Astrocyte (in vitro differentiated cells and primary cell): ENCODE data around the gene SPEM3. TPM values are rescaled to one million over a fixed set of nuclear protein-coding genes. Genes with fewer than 3 reads are reported as not detected.
"Not testable (repeated sequence)": the region's sequence is repeated elsewhere in the genome, so short reads cannot be mapped to it uniquely, and the experiment has no call there.

Experiments
- DNase-seq: peaks from one replicate; pipeline ENCODE4 v3.0.0-alpha.2; 2010; ENCODE audit warnings: low read depth
- FAIRE-seq: peaks from 2 replicates; lab custom pipeline; 2011; peaks lifted over from hg19 to GRCh38; lab: Jason Lieb, UNC
- H2AFZ ChIP-seq: 2 replicates; pipeline ENCODE4 v1.6.0; 2012; ENCODE audit warnings: low read depth, low read length, inconsistent platforms
- H3K27ac ChIP-seq: 2 replicates; pipeline ENCODE4 v1.5.1; 2011; ENCODE audit warnings: low read depth, low read length, inconsistent platforms
- H3K27me3 ChIP-seq: 2 replicates; pipeline ENCODE4 v1.6.0; 2011; ENCODE audit warnings: low read length, inconsistent platforms; ENCODE audit not compliant: insufficient read depth
- H3K36me3 ChIP-seq: 2 replicates; pipeline ENCODE4 v1.5.1; 2011; ENCODE audit warnings: low read length, inconsistent platforms; ENCODE audit not compliant: insufficient read depth
- H3K4me1 ChIP-seq: 2 replicates; pipeline ENCODE4 v1.5.1; 2011; ENCODE audit warnings: low read length, inconsistent platforms; ENCODE audit not compliant: insufficient read depth
- H3K4me2 ChIP-seq: 2 replicates; pipeline ENCODE4 v1.6.0; 2012; ENCODE audit warnings: low read length, inconsistent platforms
- H3K4me3 ChIP-seq: 2 replicates; pipeline ENCODE4 v1.5.1; 2011; ENCODE audit warnings: low read depth, mild to moderate bottlenecking, low read length, inconsistent platforms; ENCODE audit not compliant: insufficient read depth
- H3K79me2 ChIP-seq: 2 replicates; pipeline ENCODE4 v1.6.0; 2012; ENCODE audit warnings: mild to moderate bottlenecking, low read length, inconsistent platforms; ENCODE audit not compliant: insufficient read depth
- H3K9ac ChIP-seq: 2 replicates; pipeline ENCODE4 v1.6.0; 2012; ENCODE audit warnings: mild to moderate bottlenecking, low read length, inconsistent platforms
- H3K9me3 ChIP-seq: 2 replicates; pipeline ENCODE4 v1.5.1; 2012; ENCODE audit warnings: low read depth, mild to moderate bottlenecking, low read length, inconsistent platforms; ENCODE audit not compliant: insufficient read depth
- H4K20me1 ChIP-seq: 2 replicates; pipeline ENCODE4 v1.6.0; 2012; ENCODE audit warnings: low read length, inconsistent platforms; ENCODE audit not compliant: insufficient read depth
- H3K27ac Mint-ChIP-seq: one replicate; pipeline ENCODE4 v1.8.0; 2021; ENCODE audit warnings: mild to moderate bottlenecking, mixed read lengths; ENCODE audit not compliant: unreplicated experiment
- H3K27me3 Mint-ChIP-seq: one replicate; pipeline ENCODE4 v1.8.0; 2021; ENCODE audit warnings: low read depth, mixed read lengths; ENCODE audit not compliant: unreplicated experiment
- H3K36me3 Mint-ChIP-seq: one replicate; pipeline ENCODE4 v1.8.0; 2021; ENCODE audit warnings: low read depth, mixed read lengths; ENCODE audit not compliant: unreplicated experiment
- H3K4me1 Mint-ChIP-seq: one replicate; pipeline ENCODE4 v1.8.0; 2021; ENCODE audit warnings: low read depth, mixed read lengths; ENCODE audit not compliant: unreplicated experiment
- H3K4me3 Mint-ChIP-seq: one replicate; pipeline ENCODE4 v1.8.0; 2021; ENCODE audit warnings: mild to moderate bottlenecking, moderate library complexity, mixed read lengths; ENCODE audit not compliant: unreplicated experiment
- H3K9me3 Mint-ChIP-seq: one replicate; pipeline ENCODE4 v1.8.0; 2021; ENCODE audit warnings: mild to moderate bottlenecking, mixed read lengths; ENCODE audit not compliant: unreplicated experiment
- EZH2 ChIP-seq: IDR thresholded peaks from 2 replicates; pipeline ENCODE4 v1.6.1; 2012; ENCODE audit warnings: mild to moderate bottlenecking, low read length, inconsistent platforms; ENCODE audit not compliant: insufficient read depth
- total RNA-seq: library from RNA; stranded (reverse); gene quantifications from 2 replicates; pipeline ENCODE4 v1.2.1, GENCODE V29; 2021
- TF ChIP-seq, protein P1 (sequence below): IDR thresholded peaks from 2 replicates; pipeline ENCODE4 v1.5.1; 2011; ENCODE audit warnings: low read depth, mild to moderate bottlenecking, inconsistent platforms, low read length, moderate library complexity; ENCODE audit not compliant: insufficient read depth

Gene SPEM3
- total RNA-seq, 1 donor from 2014 or later: not detected

DNA sequence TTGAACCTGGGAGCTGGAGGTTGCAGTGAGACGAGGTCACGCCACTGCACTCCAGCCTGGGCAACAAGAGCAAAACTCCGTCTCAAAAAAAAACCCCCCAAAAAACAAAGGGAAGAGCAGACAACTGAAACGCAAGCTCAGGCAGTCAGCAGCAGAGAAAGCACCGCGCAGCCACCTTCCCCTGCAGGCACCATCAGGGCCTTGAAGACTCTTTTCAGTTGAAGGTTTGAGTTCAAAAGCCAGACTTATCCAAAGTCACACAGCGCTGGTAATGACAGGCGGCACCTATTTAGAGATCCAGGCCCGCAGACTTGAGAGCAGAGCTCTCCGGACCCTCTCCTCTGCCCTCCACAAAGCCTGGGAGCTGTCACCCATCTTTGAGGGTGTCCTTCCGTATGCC, 39.6 kb downstream of the SPEM3 start:
- Histone ChIP-seq H3K4me2 (no peak overlapping the region), H3K36me3 (peaks cover 3% of the 10 kb centered on the region), H3K79me2 (peaks cover 57% of the 10 kb centered on the region), H3K4me1 (peaks cover 7% of the 10 kb centered on the region), H3K9me3 (no peaks in the 10 kb centered on the region), H2AFZ (no peak overlapping the region), H3K27me3 (no peaks in the 10 kb centered on the region), H3K27ac (no peak overlapping the region), H4K20me1 (peaks cover 58% of the 10 kb centered on the region), H3K9ac (no peak overlapping the region), H3K4me3 (no peak overlapping the region)
- FAIRE-seq (no peak), DNase-seq (no peak)
- Mint-ChIP-seq H3K4me3 (no peak overlapping the region), H3K36me3 (peaks cover 9% of the 10 kb centered on the region), H3K4me1 (peaks cover 9% of the 10 kb centered on the region), H3K27me3 (no peaks in the 10 kb centered on the region), H3K9me3 (no peaks in the 10 kb centered on the region), H3K27ac (no peak overlapping the region)
- no peak for TF ChIP-seq EZH2
- TF ChIP-seq, protein P1, sequence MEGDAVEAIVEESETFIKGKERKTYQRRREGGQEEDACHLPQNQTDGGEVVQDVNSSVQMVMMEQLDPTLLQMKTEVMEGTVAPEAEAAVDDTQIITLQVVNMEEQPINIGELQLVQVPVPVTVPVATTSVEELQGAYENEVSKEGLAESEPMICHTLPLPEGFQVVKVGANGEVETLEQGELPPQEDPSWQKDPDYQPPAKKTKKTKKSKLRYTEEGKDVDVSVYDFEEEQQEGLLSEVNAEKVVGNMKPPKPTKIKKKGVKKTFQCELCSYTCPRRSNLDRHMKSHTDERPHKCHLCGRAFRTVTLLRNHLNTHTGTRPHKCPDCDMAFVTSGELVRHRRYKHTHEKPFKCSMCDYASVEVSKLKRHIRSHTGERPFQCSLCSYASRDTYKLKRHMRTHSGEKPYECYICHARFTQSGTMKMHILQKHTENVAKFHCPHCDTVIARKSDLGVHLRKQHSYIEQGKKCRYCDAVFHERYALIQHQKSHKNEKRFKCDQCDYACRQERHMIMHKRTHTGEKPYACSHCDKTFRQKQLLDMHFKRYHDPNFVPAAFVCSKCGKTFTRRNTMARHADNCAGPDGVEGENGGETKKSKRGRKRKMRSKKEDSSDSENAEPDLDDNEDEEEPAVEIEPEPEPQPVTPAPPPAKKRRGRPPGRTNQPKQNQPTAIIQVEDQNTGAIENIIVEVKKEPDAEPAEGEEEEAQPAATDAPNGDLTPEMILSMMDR: no peak

DNA sequence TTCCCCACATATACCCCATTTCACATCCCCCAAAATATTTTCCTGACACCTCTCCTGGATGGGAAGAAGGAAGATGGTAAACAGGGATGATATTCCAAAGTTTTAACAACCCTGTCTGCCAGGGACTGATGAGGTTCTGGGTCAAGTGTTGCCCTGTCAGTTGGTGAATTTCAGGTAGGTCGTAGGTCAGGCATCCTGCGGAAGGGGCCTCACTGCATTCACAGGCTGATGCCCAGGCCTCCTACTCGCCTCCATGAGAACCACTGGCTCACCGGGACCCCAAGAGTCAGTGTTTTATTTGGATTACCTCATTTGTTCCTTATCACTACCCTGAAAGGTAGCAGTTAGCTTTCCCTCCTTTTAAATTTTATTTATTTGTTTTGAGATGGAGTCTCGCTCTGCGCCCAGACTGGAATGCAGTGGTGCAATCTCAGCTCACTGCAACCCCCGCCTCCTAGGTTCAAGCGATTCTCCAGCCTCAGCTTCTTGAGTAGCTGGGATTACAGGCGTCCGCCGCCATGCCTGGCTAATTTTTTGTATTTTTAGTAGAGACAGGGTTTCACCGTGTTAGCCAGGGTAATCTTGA, 40.2 kb downstream of the SPEM3 start:
- Histone ChIP-seq H3K27me3 (no peaks in the 10 kb centered on the region), H3K36me3 (peaks cover under 1% of the 10 kb centered on the region), H3K4me2 (no peak overlapping the region), H3K4me3 (no peak overlapping the region), H3K9me3 (no peaks in the 10 kb centered on the region), H3K27ac (no peak overlapping the region), H3K79me2 (peaks cover 63% of the 10 kb centered on the region), H3K4me1 (peaks cover 7% of the 10 kb centered on the region), H2AFZ (no peak overlapping the region), H3K9ac (no peak overlapping the region), H4K20me1 (peaks cover 60% of the 10 kb centered on the region)
- DNase-seq (no peak), FAIRE-seq (no peak)
- no peaks in the 10 kb centered on the region for H3K9me3 Mint-ChIP-seq
- peaks cover 8% of the 10 kb centered on the region for H3K36me3 Mint-ChIP-seq
- H3K4me3 Mint-ChIP-seq: no peak overlapping the region
- H3K4me1 Mint-ChIP-seq: peaks cover 9% of the 10 kb centered on the region
- no peak for TF ChIP-seq EZH2
- TF ChIP-seq, protein P1: no peak
- H3K27me3 Mint-ChIP-seq: no peaks in the 10 kb centered on the region
- no peak overlapping the region for H3K27ac Mint-ChIP-seq

DNA sequence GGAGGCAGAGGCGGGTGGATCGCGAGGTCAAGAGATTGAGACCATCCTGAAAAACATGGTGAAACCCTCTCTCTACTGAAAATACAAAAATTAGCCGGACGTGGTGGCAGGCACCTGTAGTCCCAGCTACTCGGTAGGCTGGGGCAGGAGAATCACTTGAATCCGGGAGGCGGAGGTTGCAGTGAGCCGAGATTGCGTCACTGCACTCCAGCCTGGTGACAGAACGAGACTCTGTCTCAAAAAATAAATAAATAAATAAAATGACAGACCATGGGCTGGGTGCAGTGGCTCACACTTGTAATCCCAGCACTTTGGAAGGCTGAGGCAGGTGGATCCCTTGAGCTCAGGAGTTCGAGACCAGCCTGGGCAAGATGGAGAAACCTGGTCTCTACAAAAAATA, 41.2 kb downstream of the SPEM3 start:
- H3K4me3 Mint-ChIP-seq, H3K27ac Mint-ChIP-seq: not testable (repeated sequence)
- peaks cover 72% of the 10 kb centered on the region for H3K79me2 ChIP-seq

DNA sequence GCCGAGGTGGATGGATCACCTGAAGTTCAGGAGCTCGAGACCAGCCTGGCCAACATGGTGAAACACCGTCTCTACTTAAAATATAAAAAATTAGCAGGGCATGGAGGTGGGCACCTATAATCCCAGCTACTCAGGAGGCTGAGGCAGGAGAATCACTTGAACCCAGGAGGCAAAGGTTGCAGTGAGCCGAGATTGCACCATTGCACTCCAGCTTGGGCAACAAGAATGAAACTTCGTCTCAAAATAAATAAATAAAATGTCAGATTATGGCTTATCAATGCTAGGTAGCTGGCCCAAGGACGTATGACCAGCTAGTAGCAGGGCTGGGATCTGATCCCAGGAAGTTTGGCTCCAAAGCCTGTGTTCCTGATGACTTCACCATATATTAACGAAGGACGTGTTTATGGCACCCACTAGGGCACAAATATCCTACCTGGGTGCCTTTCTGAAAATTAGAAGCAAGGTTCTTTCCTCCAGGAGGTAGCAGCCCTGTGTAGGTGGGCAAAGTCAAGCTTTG, 41.9 kb downstream of the SPEM3 start:
- not testable (repeated sequence) for H3K27me3 ChIP-seq, H3K9me3 Mint-ChIP-seq, H3K36me3 ChIP-seq, H3K9me3 ChIP-seq, H3K27ac ChIP-seq, H3K27me3 Mint-ChIP-seq, H3K4me1 Mint-ChIP-seq, H2AFZ ChIP-seq, FAIRE-seq, H3K4me1 ChIP-seq, H3K4me2 ChIP-seq, H3K36me3 Mint-ChIP-seq, H3K4me3 Mint-ChIP-seq, H3K9ac ChIP-seq, DNase-seq, H3K4me3 ChIP-seq
- H3K27ac Mint-ChIP-seq: peak overlapping the region; percentile 12
- peaks cover 76% of the 10 kb centered on the region for H4K20me1 ChIP-seq
- peaks cover 79% of the 10 kb centered on the region for H3K79me2 ChIP-seq

More for the DNA sequence above, 41.2 kb downstream of the SPEM3 start:
- not testable (repeated sequence) for H3K9me3 Mint-ChIP-seq, H3K4me1 Mint-ChIP-seq, H3K27ac ChIP-seq, FAIRE-seq, H3K36me3 Mint-ChIP-seq, H3K27me3 ChIP-seq, H3K27me3 Mint-ChIP-seq, H3K9ac ChIP-seq, H3K9me3 ChIP-seq, H3K4me1 ChIP-seq, H2AFZ ChIP-seq, H3K36me3 ChIP-seq, H3K4me2 ChIP-seq, DNase-seq, H3K4me3 ChIP-seq
- H4K20me1 ChIP-seq: peaks cover 70% of the 10 kb centered on the region
